Gastrocnemius medialis (tissue), 4 donors: ENCODE results near the gene KCNQ4. TPM values are rescaled to one million over a fixed set of nuclear protein-coding genes. Genes with fewer than 3 reads are reported as not detected.
A peak's percentile ranks its signal among the peaks of the same experiment; 100 is the strongest.

Experiments
- ATAC-seq, 2 donors: fragments of 150-250 bp; one replicate each; pipeline ENCODE4 v1.9.1; 2016
- DNase-seq, 2 donors: peaks; one replicate each; pipeline ENCODE4 v3.0.0-alpha.2; 2019
- H3K27ac ChIP-seq, 4 donors: fragments of 200-600 bp; sonication (generic); 1 replicate in 1 of 4; 2 replicates in 3 of 4; pipeline ENCODE4 v1.5.1; 2016 to 2018; ENCODE audit warnings: mild to moderate bottlenecking in 2 of 4, moderate library complexity in 1 of 4
- H3K27me3 ChIP-seq, 3 donors: fragments of 200-600 bp; sonication (generic) in 2 of 3; 1 replicate in 1 of 3; 2 replicates in 2 of 3; pipeline versions ENCODE4 v1.5.1 to v1.6.0; 2016 to 2019; ENCODE audit warnings: mild to moderate bottlenecking in 1 of 3, moderate library complexity in 1 of 3
- H3K36me3 ChIP-seq, 2 donors: fragments of 200-600 bp; sonication (generic) in 1 of 2; one replicate each; pipeline ENCODE4 v1.5.1; 2017 to 2018
- H3K4me1 ChIP-seq, 2 donors: fragments of 200-600 bp; sonication (generic) in 1 of 2; one replicate each; pipeline ENCODE4 v1.5.1; 2016 to 2017; ENCODE audit warnings: mild to moderate bottlenecking in 2 of 2
- H3K4me3 ChIP-seq, 4 donors: fragments of 200-600 bp; sonication (generic) in 3 of 4; 1 replicate in 1 of 4; 2 replicates in 3 of 4; pipeline ENCODE4 v1.5.1; 2016 to 2019; ENCODE audit warnings: mild to moderate bottlenecking in 2 of 4
- H3K9me3 ChIP-seq, 3 donors: fragments of 200-600 bp; sonication (generic) in 2 of 3; 1 replicate in 1 of 3; 2 replicates in 2 of 3; pipeline ENCODE4 v1.5.1; 2016 to 2019
- POLR2A ChIP-seq, 2 donors: fragments of 450-650 bp; IDR thresholded peaks; one replicate each; pipeline ENCODE4 v1.6.1; 2017; ENCODE audit warnings: antibody characterized with exemption in 2 of 2, mild to moderate bottlenecking in 2 of 2, moderate library complexity in 2 of 2
- in situ Hi-C, 4 donors: fragments of 200-750 bp; cut with MboI; loops; one replicate each; pipeline versions ENCODE4 v1.15.0 to v1.8.0; 2017; ENCODE audit warnings: low sequenced_read_pairs in 4 of 4
- intact Hi-C: fragments of 100-400 bp; cut with DNase I; formaldehyde crosslinking; loops from one replicate; pipeline ENCODE4 v1.15.1; 2023; ENCODE audit warnings: low total_unique reads
- total RNA-seq, 4 donors: library from RNA; depleted of rRNA; stranded (reverse); fragments of >200 nt; gene quantifications; one replicate each; pipeline versions ENCODE4 v1.1.0 to v1.2.3, GENCODE V29; 2016
- TF ChIP-seq, protein P1 (sequence below), 5 experiments: fragments of 450-650 bp in 3 of 5; fragments of 200-600 bp in 2 of 5; sonication (generic) in 2 of 5; IDR thresholded peaks in 4 of 5; conservative IDR thresholded peaks in 1 of 5; 1 replicate in 4 of 5; 2 replicates in 1 of 5; pipeline ENCODE4 v1.5.1; 2016 to 2019; ENCODE audit warnings: antibody characterized with exemption in 5 of 5, mild to moderate bottlenecking in 3 of 5, moderate library complexity in 3 of 5

Gene KCNQ4
- total RNA-seq, 4 donors from 2014 or later: 2.9 to 8.2 (median 3.5) TPM

GRCh38 chr1:40772146-40772955 lies 11.2 kb upstream of the KCNQ4 start:
- Histone ChIP-seq H3K4me3 (no peak overlapping the region), H3K4me1 (peaks cover 29 to 46% of the 10 kb centered on the region in 2 donors), H3K36me3 (peaks cover 0 to 4% of the 10 kb centered on the region in 2 donors), H3K27me3 (no peaks in the 10 kb centered on the region), H3K27ac (no peak overlapping the region), H3K9me3 (no peaks in the 10 kb centered on the region)
- no peak for ATAC-seq
- DNase-seq: no peak
- no peak for TF ChIP-seq POLR2A (IDR thresholded peaks at IDR 0.05)
- TF ChIP-seq, protein P1, sequence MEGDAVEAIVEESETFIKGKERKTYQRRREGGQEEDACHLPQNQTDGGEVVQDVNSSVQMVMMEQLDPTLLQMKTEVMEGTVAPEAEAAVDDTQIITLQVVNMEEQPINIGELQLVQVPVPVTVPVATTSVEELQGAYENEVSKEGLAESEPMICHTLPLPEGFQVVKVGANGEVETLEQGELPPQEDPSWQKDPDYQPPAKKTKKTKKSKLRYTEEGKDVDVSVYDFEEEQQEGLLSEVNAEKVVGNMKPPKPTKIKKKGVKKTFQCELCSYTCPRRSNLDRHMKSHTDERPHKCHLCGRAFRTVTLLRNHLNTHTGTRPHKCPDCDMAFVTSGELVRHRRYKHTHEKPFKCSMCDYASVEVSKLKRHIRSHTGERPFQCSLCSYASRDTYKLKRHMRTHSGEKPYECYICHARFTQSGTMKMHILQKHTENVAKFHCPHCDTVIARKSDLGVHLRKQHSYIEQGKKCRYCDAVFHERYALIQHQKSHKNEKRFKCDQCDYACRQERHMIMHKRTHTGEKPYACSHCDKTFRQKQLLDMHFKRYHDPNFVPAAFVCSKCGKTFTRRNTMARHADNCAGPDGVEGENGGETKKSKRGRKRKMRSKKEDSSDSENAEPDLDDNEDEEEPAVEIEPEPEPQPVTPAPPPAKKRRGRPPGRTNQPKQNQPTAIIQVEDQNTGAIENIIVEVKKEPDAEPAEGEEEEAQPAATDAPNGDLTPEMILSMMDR (IDR thresholded peaks at IDR 0.05 in 4 of 5, conservative IDR thresholded peaks at IDR 0.05 in 1 of 5): no peak
- intact Hi-C loops (no loop called here), in situ Hi-C loops (loop anchor here (10.0 kb wide), 3 partner anchors 72 to 182 kb away; no protein-coding TSS in a partner anchor)

GRCh38 chr1:40773748-40774265 lies 9.8 kb upstream of the KCNQ4 start:
- peaks cover 15 to 33% of the 10 kb centered on the region in 2 donors for H3K4me1 ChIP-seq
- intact Hi-C loops (loop anchor here (1.0 to 2.0 kb wide), 2 partner anchors 76 to 179 kb away; no protein-coding TSS in a partner anchor), in situ Hi-C loops (loop anchor here (10.0 kb wide), 3 partner anchors 71 to 181 kb away; no protein-coding TSS in a partner anchor)
- ATAC-seq (peak in 1 of 2 donors; percentile 10), DNase-seq (no peak)
- no peak for TF ChIP-seq POLR2A (IDR thresholded peaks at IDR 0.05)
- TF ChIP-seq, protein P1 (IDR thresholded peaks at IDR 0.05 in 4 of 5, conservative IDR thresholded peaks at IDR 0.05 in 1 of 5): no peak
- no peaks in the 10 kb centered on the region for H3K27me3 ChIP-seq
- no peaks in the 10 kb centered on the region for H3K36me3 ChIP-seq
- H3K27ac ChIP-seq: no peak overlapping the region
- no peaks in the 10 kb centered on the region for H3K9me3 ChIP-seq
- H3K4me3 ChIP-seq: no peak overlapping the region

DNA sequence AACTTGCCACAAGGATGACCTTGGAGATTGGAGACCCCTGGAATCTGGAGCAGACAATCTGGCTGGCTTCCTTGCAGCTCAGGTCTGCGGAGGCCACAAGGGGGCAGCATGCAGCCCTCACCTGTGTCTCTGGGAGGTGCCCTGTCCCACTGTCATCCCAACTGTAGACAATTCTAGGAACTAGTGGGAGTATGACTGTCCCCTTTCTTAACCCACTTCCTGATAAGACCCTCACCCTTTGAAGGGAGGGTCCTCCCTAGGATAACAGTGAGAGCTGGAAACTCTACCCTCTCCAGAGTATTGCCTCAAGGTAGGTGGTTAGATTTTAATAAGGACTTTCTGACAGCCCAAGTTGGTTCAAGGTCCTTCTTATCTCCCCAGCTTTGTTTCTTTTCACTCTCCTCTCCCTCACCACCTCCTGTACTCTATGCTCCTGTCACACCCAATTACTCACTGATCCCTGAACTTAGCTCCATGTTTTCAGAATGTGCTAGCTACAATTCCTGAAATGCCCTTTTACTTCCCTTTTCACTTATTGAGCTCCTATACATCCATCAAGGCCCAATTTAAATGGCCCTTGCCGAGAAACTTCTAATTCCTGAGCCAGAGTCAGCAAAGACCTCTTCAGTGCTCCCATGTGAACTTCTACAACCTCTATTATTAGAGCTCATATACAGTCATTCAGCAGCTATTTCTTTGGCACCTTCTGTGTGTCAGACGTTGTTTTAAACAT lies 9.2 kb upstream of the KCNQ4 start:
- no peak for TF ChIP-seq POLR2A (IDR thresholded peaks at IDR 0.05)
- TF ChIP-seq, protein P1 (IDR thresholded peaks at IDR 0.05 in 4 of 5, conservative IDR thresholded peaks at IDR 0.05 in 1 of 5): peak; percentile 60 to 87 (median 81)
- no peaks in the 10 kb centered on the region for H3K36me3 ChIP-seq
- intact Hi-C loops (loop anchor here (1.0 to 2.0 kb wide), 2 partner anchors 76 to 178 kb away; no protein-coding TSS in a partner anchor), in situ Hi-C loops (loop anchor here (10.0 kb wide), 3 partner anchors 70 to 180 kb away; no protein-coding TSS in a partner anchor)
- H3K9me3 ChIP-seq: no peaks in the 10 kb centered on the region
- no peaks in the 10 kb centered on the region for H3K27me3 ChIP-seq
- no peak overlapping the region for H3K27ac ChIP-seq
- ATAC-seq (peak; percentile 55 to 68), DNase-seq (peak; percentile 26 to 55)
- peaks cover 8 to 27% of the 10 kb centered on the region in 2 donors for H3K4me1 ChIP-seq
- no peak overlapping the region for H3K4me3 ChIP-seq

DNA sequence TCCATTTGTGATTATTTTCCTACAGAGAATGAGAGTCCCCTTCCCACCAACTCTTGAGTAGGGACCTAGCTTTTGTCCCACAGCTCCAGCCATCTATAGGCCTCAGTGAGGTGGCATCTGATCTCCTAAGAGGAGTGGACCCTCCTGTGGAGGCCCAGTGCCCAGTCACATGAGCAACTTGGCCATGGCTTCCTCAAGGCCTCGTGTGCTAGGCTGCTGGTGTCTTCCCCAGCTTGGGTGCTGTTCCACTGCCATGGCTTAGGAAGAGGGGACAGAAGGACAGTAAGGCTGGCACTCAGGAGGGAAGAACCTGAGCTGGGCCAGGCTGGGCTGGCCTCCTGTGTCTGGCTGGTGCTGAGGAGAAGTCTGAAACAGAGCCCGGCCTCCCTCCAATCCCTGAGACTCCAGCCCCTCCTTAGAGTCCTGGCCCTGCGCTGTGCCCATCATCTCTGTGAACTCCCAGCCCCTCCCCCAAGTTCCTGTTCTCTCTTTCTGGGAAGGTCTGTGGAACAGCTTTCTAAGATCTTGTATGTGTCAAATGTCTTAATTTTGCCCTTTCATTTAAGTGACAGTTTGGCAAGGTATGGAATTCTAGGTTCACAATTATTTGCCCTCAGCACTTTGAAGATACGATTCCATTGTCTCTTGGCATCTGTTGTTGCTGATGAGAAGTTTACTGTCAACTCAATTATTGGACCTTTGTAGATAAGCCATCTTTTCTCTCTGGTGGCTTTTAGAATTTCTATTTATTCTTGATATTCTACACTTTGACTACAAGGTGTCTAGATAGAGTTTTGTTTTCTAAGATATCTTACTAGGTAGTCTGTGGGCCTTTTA lies 7.1 kb upstream of the KCNQ4 start:
- TF ChIP-seq, protein P1 (IDR thresholded peaks at IDR 0.05 in 4 of 5, conservative IDR thresholded peaks at IDR 0.05 in 1 of 5): no peak
- no peak for TF ChIP-seq POLR2A (IDR thresholded peaks at IDR 0.05)
- no peak overlapping the region for H3K27ac ChIP-seq
- in situ Hi-C loops (loop anchor here (10.0 kb wide), 3 partner anchors 68 to 178 kb away; no protein-coding TSS in a partner anchor), intact Hi-C loops (no loop called here)
- no peak for ATAC-seq
- DNase-seq: no peak
- H3K9me3 ChIP-seq: no peaks in the 10 kb centered on the region
- no peaks in the 10 kb centered on the region for H3K36me3 ChIP-seq
- H3K27me3 ChIP-seq: no peaks in the 10 kb centered on the region
- no peak overlapping the region for H3K4me3 ChIP-seq
- H3K4me1 ChIP-seq: peaks cover 0 to 14% of the 10 kb centered on the region in 2 donors
